A673 (cell line): ENCODE measurements around the gene PTGES3. TPM values are rescaled to one million over a fixed set of nuclear protein-coding genes. Genes with fewer than 3 reads are reported as not detected.

Experiments used
- BruUV-seq: library from RNA; stranded (reverse); fragments of 400-500 nt; replicated peaks from 2 replicates; lab custom pipeline; 2021; lab: Mats Ljungman, UMichigan
- CTCF ChIA-PET: fragments of 300-600 bp; sonication (Branson Sonifier 250); formaldehyde crosslinking; loops from one replicate; lab custom pipeline; 2022; ENCODE audit warnings: antibody characterized with exemption; lab: Charles Lee
- POLR2A ChIA-PET: fragments of 300-600 bp; sonication (Branson Sonifier 250); formaldehyde crosslinking; loops from one replicate; lab custom pipeline; 2022; ENCODE audit warnings: antibody characterized with exemption; ENCODE audit not compliant: low non-redundant PET; lab: Charles Lee
- DNase-seq: peaks from one replicate; pipeline ENCODE4 v3.0.0-alpha.2; 2015; ENCODE audit warnings: low spot score
- H3K27ac ChIP-seq: fragments of 200-600 bp; sonication (generic); 2 replicates; pipeline ENCODE4 v1.5.1; 2016; ENCODE audit warnings: mixed run types, low read depth, mild to moderate bottlenecking, mixed read lengths, antibody characterized with exemption, low read length; ENCODE audit not compliant: poor library complexity, severe bottlenecking
- H3K27me3 ChIP-seq: fragments of 200-600 bp; sonication (generic); replicated peaks from 2 replicates; pipeline ENCODE4 v1.6.1; 2017; ENCODE audit warnings: mixed run types, low read depth, mild to moderate bottlenecking, mixed read lengths, antibody characterized with exemption, low read length; ENCODE audit not compliant: insufficient read depth, poor library complexity
- H3K36me3 ChIP-seq: fragments of 200-600 bp; sonication (generic); 2 replicates; pipeline ENCODE4 v1.6.1; 2016; ENCODE audit warnings: mixed run types, mild to moderate bottlenecking, mixed read lengths, antibody characterized with exemption, low read length; ENCODE audit not compliant: insufficient read depth, poor library complexity, severe bottlenecking
- H3K4me1 ChIP-seq: fragments of 200-600 bp; sonication (generic); 2 replicates; pipeline ENCODE4 v1.6.1; 2017; ENCODE audit warnings: mixed run types, mild to moderate bottlenecking, mixed read lengths, antibody characterized with exemption, low read length; ENCODE audit not compliant: insufficient read depth, poor library complexity, severe bottlenecking
- H3K4me3 ChIP-seq: fragments of 200-600 bp; sonication (generic); 2 replicates; pipeline ENCODE4 v1.5.1; 2016; ENCODE audit warnings: low read depth, mixed run types, mild to moderate bottlenecking, mixed read lengths, low read length; ENCODE audit not compliant: poor library complexity, severe bottlenecking
- H3K9me3 ChIP-seq: fragments of 200-600 bp; sonication (generic); 2 replicates; pipeline ENCODE4 v1.6.1; 2016; ENCODE audit warnings: mixed run types, low read depth, mild to moderate bottlenecking, mixed read lengths, antibody characterized with exemption, low read length; ENCODE audit not compliant: poor library complexity, severe bottlenecking
- CTCF ChIP-seq: fragments of 300-800, 200-600 bp; sonication (generic); conservative IDR thresholded peaks from 2 replicates; pipeline ENCODE4 v1.5.1; 2017; ENCODE audit warnings: low read depth, mild to moderate bottlenecking, antibody characterized with exemption, low read length, moderate library complexity, mixed read lengths
- EZH2 ChIP-seq: fragments of 200-600 bp; sonication (generic); IDR thresholded peaks from 2 replicates; pipeline ENCODE4 v1.6.1; 2017; ENCODE audit warnings: borderline replicate concordance, low read depth, mild to moderate bottlenecking, mixed read lengths, antibody characterized with exemption, low read length; ENCODE audit not compliant: poor library complexity, severe bottlenecking
- intact Hi-C: fragments of 100-400 bp; cut with micrococcal nuclease; formaldehyde crosslinking; loops from one replicate; pipeline ENCODE4 v1.10.0; 2022; ENCODE audit not compliant: unreplicated experiment
- total RNA-seq: library from RNA; stranded (reverse); gene quantifications from 2 replicates; pipeline ENCODE4 v1.2.3, GENCODE V29; 2021

The PTGES3 gene
- total RNA-seq, 1 experiment from 2014 or later = 450 TPM

GRCh38 chr12:56641219-56641618 is 46.9 kb downstream of the PTGES3 start:
- Histone ChIP-seq H3K9me3 (no peaks in the 10 kb centered on the region), H3K27ac (no peak overlapping the region), H3K36me3 (peaks cover 78% of the 10 kb centered on the region), H3K4me1 (peaks cover 23% of the 10 kb centered on the region), H3K27me3 (no peaks in the 10 kb centered on the region), H3K4me3 (no peak overlapping the region)
- POLR2A ChIA-PET = no interaction called here
- CTCF ChIA-PET = no interaction called here
- TF ChIP-seq CTCF = no peak
- TF ChIP-seq EZH2 = no peak
- no peak for DNase-seq
- BruUV-seq = no TSS peak
- intact Hi-C loops = no loop called here

GRCh38 chr12:56637621-56638020 is 50.5 kb downstream of the PTGES3 start:
- ChIA-PET POLR2A (no interaction called here), CTCF (no interaction called here)
- Histone ChIP-seq H3K4me3 (no peak overlapping the region), H3K4me1 (peaks cover 28% of the 10 kb centered on the region), H3K36me3 (peaks cover 55% of the 10 kb centered on the region), H3K9me3 (no peaks in the 10 kb centered on the region), H3K27ac (peak overlapping the region; percentile 73), H3K27me3 (no peaks in the 10 kb centered on the region)
- no TSS peak for BruUV-seq
- intact Hi-C loops = loop anchor here (5.0 to 10.0 kb wide), 3 partner anchors 125 to 523 kb away; partner anchors contain the start of genes RPL41, STAT6 and ZC3H10
- no peak for DNase-seq
- TF ChIP-seq EZH2 (no peak), CTCF (no peak)

- peak overlapping the region; percentile 78 for H3K27ac ChIP-seq
- TF ChIP-seq CTCF (peak; percentile 82), EZH2 (no peak)
- DNase-seq = peak; percentile 100
- intact Hi-C loops = loop anchor here (5.0 to 10.0 kb wide), 3 partner anchors 125 to 522 kb away; partner anchors contain the start of genes RPL41, STAT6 and ZC3H10
- no peaks in the 10 kb centered on the region for H3K27me3 ChIP-seq
- peaks cover 48% of the 10 kb centered on the region for H3K36me3 ChIP-seq
- H3K9me3 ChIP-seq = no peaks in the 10 kb centered on the region
- BruUV-seq = no TSS peak
- CTCF ChIA-PET = interaction anchor here (0.6 to 1.8 kb wide), 26 partner anchors 8 to 475 kb away, joined by 3 to 20 read pairs (median 4); partner anchors contain the start of genes ATP5F1B, CNPY2, NACA and PTGES3
- H3K4me1 ChIP-seq = peaks cover 35% of the 10 kb centered on the region
- POLR2A ChIA-PET = interaction anchor here (0.6 to 1.0 kb wide), 3 partner anchors 8 to 115 kb away, joined by 3 to 4 read pairs (median 4); partner anchors contain the start of genes PTGES3 and RBMS2
- H3K4me3 ChIP-seq = peak overlapping the region; percentile 77
These were observed 51.2 kb downstream of the PTGES3 start for GRCh38 chr12:56636675-56637540.
